Mesenchymal stem cell (in vitro differentiated cells and primary cell): ENCODE data around the gene UNC13B.

ENCODE experiments used
- DNase-seq: peaks from one replicate; pipeline ENCODE4 v3.0.0-alpha.2; 2013
- H2AFZ ChIP-seq: one replicate; pipeline ENCODE4 v1.6.1; 2013; ENCODE audit warnings: low read depth, mild to moderate bottlenecking, control low read depth, inconsistent platforms, low read length, moderate library complexity
- H2AK5ac ChIP-seq: 2 replicates; pipeline ENCODE4 v1.6.1; 2013; ENCODE audit warnings: low read length, moderate library complexity, mild to moderate bottlenecking, inconsistent platforms; ENCODE audit not compliant: severe bottlenecking
- H2BK120ac ChIP-seq: one replicate; pipeline ENCODE4 v1.6.1; 2013; ENCODE audit warnings: low read depth, mild to moderate bottlenecking, inconsistent platforms, low read length, moderate library complexity
- H2BK12ac ChIP-seq, 2 experiments: one replicate each; pipeline ENCODE4 v1.6.1; 2013; ENCODE audit warnings: inconsistent platforms in 2 of 2, low read length in 2 of 2, mild to moderate bottlenecking in 2 of 2, moderate library complexity in 2 of 2, control low read depth in 1 of 2
- H2BK15ac ChIP-seq: one replicate; pipeline ENCODE4 v1.6.1; 2013; ENCODE audit warnings: mild to moderate bottlenecking, low read depth, inconsistent platforms; ENCODE audit not compliant: poor library complexity, severe bottlenecking
- H2BK5ac ChIP-seq: 2 replicates; pipeline ENCODE4 v1.6.1; 2013; ENCODE audit warnings: low read depth, mild to moderate bottlenecking, low read length, control low read depth, inconsistent platforms; ENCODE audit not compliant: poor library complexity, severe bottlenecking
- H3K14ac ChIP-seq, 2 experiments: one replicate each; pipeline ENCODE4 v1.6.1; 2013; ENCODE audit warnings: inconsistent platforms in 2 of 2, low read length in 2 of 2, control low read depth in 1 of 2, mild to moderate bottlenecking in 1 of 2, moderate library complexity in 1 of 2
- H3K18ac ChIP-seq, 2 experiments: one replicate each; pipeline ENCODE4 v1.6.1; 2013; ENCODE audit warnings: inconsistent platforms in 2 of 2, low read length in 2 of 2, control low read depth in 1 of 2, low read depth in 1 of 2, mild to moderate bottlenecking in 1 of 2
- H3K23ac ChIP-seq, 2 experiments: one replicate each; pipeline ENCODE4 v1.6.1; 2013; ENCODE audit warnings: inconsistent platforms in 2 of 2, low read length in 2 of 2, mild to moderate bottlenecking in 2 of 2, moderate library complexity in 2 of 2, control low read depth in 1 of 2
- H3K27ac ChIP-seq: 2 replicates; pipeline ENCODE4 v1.5.1; 2013; ENCODE audit warnings: mild to moderate bottlenecking, moderate library complexity, low read length, control low read depth, inconsistent platforms; ENCODE audit not compliant: poor library complexity, severe bottlenecking
- H3K27me3 ChIP-seq, 2 experiments: 2 replicates each; pipeline versions ENCODE4 v1.6.1 to v1.7.0; 2013; ENCODE audit warnings: low read length in 2 of 2, mild to moderate bottlenecking in 2 of 2, moderate library complexity in 2 of 2, control low read depth in 1 of 2, inconsistent platforms in 1 of 2; ENCODE audit not compliant: control insufficient read depth in 1 of 2, insufficient read depth in 1 of 2
- H3K36me3 ChIP-seq, 2 experiments: 2 replicates each; pipeline versions ENCODE4 v1.6.1 to v1.7.0; 2013; ENCODE audit warnings: low read length in 2 of 2, control low read depth in 1 of 2, inconsistent platforms in 1 of 2, low read depth in 1 of 2, mild to moderate bottlenecking in 1 of 2; ENCODE audit not compliant: insufficient read depth in 2 of 2, control insufficient read depth in 1 of 2
- H3K4ac ChIP-seq, 2 experiments: one replicate each; pipeline ENCODE4 v1.6.1; 2013; ENCODE audit warnings: inconsistent platforms in 2 of 2, low read length in 2 of 2, mild to moderate bottlenecking in 2 of 2, moderate library complexity in 2 of 2, control low read depth in 1 of 2, low read depth in 1 of 2
- H3K4me1 ChIP-seq: 2 replicates; pipeline ENCODE4 v1.6.1; 2013; ENCODE audit warnings: low read depth, low read length, control low read depth; ENCODE audit not compliant: control insufficient read depth, insufficient read depth
- H3K4me2 ChIP-seq: 2 replicates; pipeline ENCODE4 v1.6.1; 2013; ENCODE audit warnings: low read length, mild to moderate bottlenecking, inconsistent platforms; ENCODE audit not compliant: poor library complexity, severe bottlenecking
- H3K4me3 ChIP-seq, 2 experiments: 2 replicates each; pipeline versions ENCODE4 v1.5.1 to v1.7.0; 2013; ENCODE audit warnings: low read length in 2 of 2, mild to moderate bottlenecking in 2 of 2, control low read depth in 1 of 2, low read depth in 1 of 2; ENCODE audit not compliant: insufficient read depth in 1 of 2
- H3K79me1 ChIP-seq: replicated peaks from 2 replicates; pipeline ENCODE4 v1.6.1; 2013; ENCODE audit warnings: mild to moderate bottlenecking, control low read depth, low read length, inconsistent platforms; ENCODE audit not compliant: poor library complexity, severe bottlenecking
- H3K9ac ChIP-seq: 2 replicates; pipeline ENCODE4 v1.7.0; 2013; ENCODE audit warnings: mild to moderate bottlenecking, low read length, moderate library complexity
- H3K9me3 ChIP-seq: 2 replicates; pipeline ENCODE4 v1.7.0; 2013; ENCODE audit warnings: mild to moderate bottlenecking, low read length; ENCODE audit not compliant: control insufficient read depth
- H4K8ac ChIP-seq: one replicate; pipeline ENCODE4 v1.6.1; 2013; ENCODE audit warnings: inconsistent platforms, mild to moderate bottlenecking, low read length, moderate library complexity
- H4K91ac ChIP-seq: one replicate; pipeline ENCODE4 v1.6.1; 2013; ENCODE audit warnings: mild to moderate bottlenecking, low read length, inconsistent platforms
- WGBS: methylation state at CpG from one replicate; pipeline ENCODE4 v1.1.7; 2013; ENCODE audit warnings: mixed read lengths; 5-methylcytosine and 5-hydroxymethylcytosine counted together

UNC13B gene

GRCh38 chr9:35333551-35333950, 171.7 kb downstream of the UNC13B start:
- H2BK12ac ChIP-seq, result no peak overlapping the region
- H3K14ac ChIP-seq, result no peak overlapping the region
- H4K91ac ChIP-seq, result no peak overlapping the region
- H3K23ac ChIP-seq, result no peak overlapping the region
- H2AFZ ChIP-seq, result no peak overlapping the region
- no peak overlapping the region for H4K8ac ChIP-seq
- H3K9me3 ChIP-seq, result no peaks in the 10 kb centered on the region
- no peaks in the 10 kb centered on the region for H3K4me1 ChIP-seq
- H3K27me3 ChIP-seq, result no peaks in the 10 kb centered on the region
- H3K36me3 ChIP-seq, result no peaks in the 10 kb centered on the region
- H3K18ac ChIP-seq, result no peak overlapping the region
- H3K9ac ChIP-seq, result peak overlapping the region; percentile 53
- H2BK15ac ChIP-seq, result no peak overlapping the region
- no peak overlapping the region for H2AK5ac ChIP-seq
- no peak overlapping the region for H2BK120ac ChIP-seq
- peak; percentile 52 for DNase-seq
- no peak overlapping the region for H2BK5ac ChIP-seq
- no peak overlapping the region for H3K27ac ChIP-seq
- H3K79me1 ChIP-seq, result no peaks in the 10 kb centered on the region
- H3K4ac ChIP-seq, result peak overlapping the region in 1 of 2 experiments; percentile 50
- no peak overlapping the region for H3K4me3 ChIP-seq
- 17% methylated on average over 1 of the region's 1 CpG for WGBS
- no peak overlapping the region for H3K4me2 ChIP-seq

GRCh38 chr9:35335164-35335563, 173.4 kb downstream of the UNC13B start:
- no peak overlapping the region for H2AK5ac ChIP-seq
- no peaks in the 10 kb centered on the region for H3K27me3 ChIP-seq
- no peak overlapping the region for H2BK12ac ChIP-seq
- no peak overlapping the region for H3K4me3 ChIP-seq
- H3K79me1 ChIP-seq, result no peaks in the 10 kb centered on the region
- peaks cover 0 to 3% of the 10 kb centered on the region in 2 experiments for H3K36me3 ChIP-seq
- H3K18ac ChIP-seq, result peak overlapping the region in 1 of 2 experiments; percentile 7
- H4K8ac ChIP-seq, result no peak overlapping the region
- H3K4me1 ChIP-seq, result no peaks in the 10 kb centered on the region
- no peak overlapping the region for H2BK120ac ChIP-seq
- H3K4me2 ChIP-seq, result no peak overlapping the region
- H2AFZ ChIP-seq, result no peak overlapping the region
- H2BK5ac ChIP-seq, result no peak overlapping the region
- no peaks in the 10 kb centered on the region for H3K9me3 ChIP-seq
- H3K23ac ChIP-seq, result no peak overlapping the region
- no peak overlapping the region for H3K14ac ChIP-seq
- peak; percentile 15 for DNase-seq
- no peak overlapping the region for H2BK15ac ChIP-seq
- no peak overlapping the region for H4K91ac ChIP-seq
- no peak overlapping the region for H3K9ac ChIP-seq
- H3K4ac ChIP-seq, result no peak overlapping the region
- H3K27ac ChIP-seq, result no peak overlapping the region

DNA sequence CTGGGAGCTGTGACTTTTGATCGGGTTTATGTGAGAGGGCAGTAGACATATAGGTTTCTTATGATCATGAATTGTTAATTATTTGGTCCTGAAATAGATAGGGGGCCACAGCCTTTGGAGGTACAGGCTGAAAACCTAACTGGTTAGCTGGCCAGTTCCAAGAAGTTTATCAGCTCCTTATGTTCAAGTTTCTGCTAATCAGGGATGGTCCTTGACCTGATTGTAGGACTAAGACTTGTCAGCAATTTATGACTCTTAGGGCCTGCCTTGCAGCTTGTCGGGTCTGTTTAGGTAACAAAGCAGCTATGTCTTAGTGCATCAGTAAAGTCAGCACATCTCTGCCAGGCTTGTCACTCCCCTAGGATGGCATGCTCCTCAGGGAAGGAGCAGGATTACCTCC, 176.3 kb downstream of the UNC13B start:
- no peak overlapping the region for H2BK15ac ChIP-seq
- no peak overlapping the region for H2AK5ac ChIP-seq
- 96% methylated on average over 2 of the region's 2 CpGs for WGBS
- H4K8ac ChIP-seq, result no peak overlapping the region
- H3K23ac ChIP-seq, result no peak overlapping the region
- H3K4ac ChIP-seq, result no peak overlapping the region
- no peaks in the 10 kb centered on the region for H3K27me3 ChIP-seq
- H3K14ac ChIP-seq, result no peak overlapping the region
- H3K79me1 ChIP-seq, result no peaks in the 10 kb centered on the region
- H2AFZ ChIP-seq, result no peak overlapping the region
- H2BK12ac ChIP-seq, result no peak overlapping the region
- H3K4me3 ChIP-seq, result no peak overlapping the region
- no peak overlapping the region for H3K18ac ChIP-seq
- H3K27ac ChIP-seq, result no peak overlapping the region
- no peak overlapping the region for H4K91ac ChIP-seq
- H2BK120ac ChIP-seq, result no peak overlapping the region
- no peak overlapping the region for H3K4me2 ChIP-seq
- no peak for DNase-seq
- no peak overlapping the region for H3K9ac ChIP-seq
- peaks cover 4% of the 10 kb centered on the region for H3K4me1 ChIP-seq
- H3K36me3 ChIP-seq, result peaks cover 0 to 3% of the 10 kb centered on the region in 2 experiments
- H3K9me3 ChIP-seq, result no peaks in the 10 kb centered on the region
- no peak overlapping the region for H2BK5ac ChIP-seq

GRCh38 chr9:35338561-35339274, 176.9 kb downstream of the UNC13B start:
- H3K9me3 ChIP-seq, result no peaks in the 10 kb centered on the region
- H2BK15ac ChIP-seq, result no peak overlapping the region
- no peak overlapping the region for H2AFZ ChIP-seq
- H2BK120ac ChIP-seq, result no peak overlapping the region
- no peaks in the 10 kb centered on the region for H3K79me1 ChIP-seq
- no peak overlapping the region for H2AK5ac ChIP-seq
- H3K9ac ChIP-seq, result no peak overlapping the region
- peaks cover 4% of the 10 kb centered on the region for H3K4me1 ChIP-seq
- no peak overlapping the region for H4K8ac ChIP-seq
- H3K4me2 ChIP-seq, result no peak overlapping the region
- no peak overlapping the region for H3K23ac ChIP-seq
- no peak overlapping the region for H3K27ac ChIP-seq
- no peak overlapping the region for H2BK12ac ChIP-seq
- no peak overlapping the region for H3K4me3 ChIP-seq
- H3K4ac ChIP-seq, result no peak overlapping the region
- H3K36me3 ChIP-seq, result peaks cover 0 to 3% of the 10 kb centered on the region in 2 experiments
- H3K18ac ChIP-seq, result no peak overlapping the region
- 96% methylated on average over 6 of the region's 6 CpGs for WGBS
- H2BK5ac ChIP-seq, result no peak overlapping the region
- no peak overlapping the region for H4K91ac ChIP-seq
- no peaks in the 10 kb centered on the region for H3K27me3 ChIP-seq
- no peak overlapping the region for H3K14ac ChIP-seq
- no peak for DNase-seq
